Astrocyte (in vitro differentiated cells and primary cell): ENCODE results near the gene SVIL.

Source experiments
- CTCF ChIP-seq: IDR thresholded peaks from 2 replicates; pipeline ENCODE4 v1.5.1; 2011; ENCODE audit warnings: low read depth, mild to moderate bottlenecking, inconsistent platforms, low read length, moderate library complexity; ENCODE audit not compliant: insufficient read depth
- EZH2 ChIP-seq: IDR thresholded peaks from 2 replicates; pipeline ENCODE4 v1.6.1; 2012; ENCODE audit warnings: mild to moderate bottlenecking, low read length, inconsistent platforms; ENCODE audit not compliant: insufficient read depth

- no peak for TF ChIP-seq CTCF
- no peak for TF ChIP-seq EZH2
Measured at GRCh38 chr10:29508554-29509244, 126.1 kb downstream of the SVIL start.
